OCI-LY1 (cell line): ENCODE measurements around the gene CRYBG3.

ENCODE experiments used
- CTCF ChIP-seq: fragments of 200-600 bp; sonication (generic), shearing (Covaris generic); IDR thresholded peaks from 2 replicates; pipeline ENCODE4 v1.5.1; 2017; ENCODE audit warnings: mild to moderate bottlenecking, antibody characterized with exemption, low read length, moderate library complexity, mixed read lengths
- EZH2 ChIP-seq: fragments of 200-600 bp; sonication (generic), shearing (Covaris generic); IDR thresholded peaks from 2 replicates; pipeline ENCODE4 v1.8.0; 2017; ENCODE audit warnings: borderline replicate concordance, mixed run types, mild to moderate bottlenecking, antibody characterized with exemption, low read length, moderate library complexity, mixed read lengths

DNA sequence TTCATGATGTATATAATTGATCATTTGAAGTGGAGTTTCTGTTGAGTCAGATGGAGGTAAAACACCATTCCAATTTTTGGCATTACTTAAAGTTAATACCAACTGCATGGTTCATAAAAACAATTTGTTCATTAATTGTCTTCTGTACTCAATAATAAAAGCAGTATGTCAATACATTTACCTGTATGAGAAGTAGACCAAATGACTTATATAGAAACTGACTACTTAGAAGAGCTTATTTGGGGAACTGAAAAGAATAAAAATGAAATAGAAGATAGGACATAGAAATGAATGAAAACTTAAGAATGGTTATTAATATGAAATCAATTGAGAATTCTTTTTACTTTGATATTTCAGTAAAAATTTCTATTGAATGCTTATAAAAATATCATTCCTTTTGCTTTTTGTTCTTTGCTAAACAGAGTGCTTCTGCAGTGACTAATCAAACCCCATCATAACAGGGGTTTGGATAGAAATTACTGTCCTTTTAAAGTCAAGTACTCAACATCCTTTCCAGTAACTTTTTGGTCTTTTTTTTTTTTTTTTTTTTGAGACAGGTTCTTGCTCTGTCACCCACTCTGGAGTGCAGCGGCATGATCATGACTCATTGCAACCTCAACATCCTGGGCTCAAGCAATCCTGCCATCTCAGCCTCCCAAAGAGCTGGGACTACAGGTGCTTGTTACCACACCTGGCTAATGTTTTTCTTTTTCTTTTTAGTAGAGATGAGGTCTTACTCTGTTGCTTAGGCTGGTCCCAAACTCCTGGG, 6.5 kb upstream of the CRYBG3 start:
- no peak for TF ChIP-seq CTCF
- no peak for TF ChIP-seq EZH2
